Measurements from ENCODE around the gene CDKN1C.

DNA sequence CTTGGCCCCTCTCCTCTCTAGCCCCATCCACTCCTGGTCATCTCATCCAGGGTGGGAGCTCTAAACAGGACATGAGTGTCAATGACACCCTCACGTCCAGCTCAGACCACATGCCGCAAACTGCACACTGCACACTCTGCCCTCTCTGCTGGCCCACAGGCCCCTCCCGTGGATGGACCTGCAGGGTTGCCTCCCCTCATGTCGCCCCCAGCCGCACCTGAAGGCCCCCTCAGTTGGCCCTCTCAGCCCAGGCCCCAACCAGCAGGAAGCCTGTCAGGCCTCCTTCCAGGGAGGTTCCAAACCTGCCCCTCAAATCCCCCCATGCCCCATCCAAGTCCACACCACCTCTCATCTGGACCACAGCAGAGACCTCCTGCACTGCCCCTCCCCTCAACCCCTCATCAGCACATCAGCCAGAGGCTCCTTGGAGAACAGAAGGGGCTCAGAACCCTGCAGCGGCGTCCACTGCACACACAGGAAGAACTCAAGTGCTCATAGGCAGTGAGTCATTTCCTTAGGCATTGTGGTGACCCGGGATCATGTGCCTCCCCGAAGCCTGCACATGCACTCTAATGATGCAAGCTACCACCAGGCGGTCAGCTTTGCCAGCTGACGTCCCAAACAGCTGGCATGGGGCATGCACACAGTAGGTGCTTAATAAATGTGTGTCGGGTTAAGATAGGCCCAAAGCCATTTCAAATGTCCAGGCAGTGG lies 12.9 kb upstream of the CDKN1C start:
- no peak for TF ChIP-seq POLR2AphosphoS5 (IDR thresholded peaks at IDR 0.05; ENCODE audit: low read depth, low read length)
- TF ChIP-seq POLR2A (IDR thresholded peaks at IDR 0.05; ENCODE audit: low read depth, low read length): no peak
